Colonic mucosa (tissue), 2 donors: Measurements from ENCODE around the gene CATSPER2. TPM values are rescaled to one million over a fixed set of nuclear protein-coding genes. Genes with fewer than 3 reads are reported as not detected.

Experiments
- total RNA-seq, 2 donors: library from RNA; stranded (reverse); fragmentation: NEBNext Ultra II Directional in 1 of 2; extraction: Animal tissue kit (Norgen Biotek cat#: 25700) in 1 of 2; gene quantifications; one replicate each; pipeline ENCODE4 v1.2.1, GENCODE V29; 2021
- donor health status: DM: no; HTN: no; CAD: no.
- donor health status: DM: no; HTN: no; CAD: no.

The CATSPER2 gene
- total RNA-seq, 2 donors from 2014 or later = 3.6 to 9.2 TPM

Other genes starting within 250 kb of the CATSPER2 start
- 10 to 100 TPM; 27.7 to 31.4 TPM for gene TP53BP1, start 155.7 kb downstream of the CATSPER2 start, total RNA-seq
- gene MAP1A, start 131.2 kb downstream of the CATSPER2 start, total RNA-seq = 1 to 10 TPM; 1.9 to 5.6 TPM
- gene PPIP5K1, start 58.6 kb downstream of the CATSPER2 start, total RNA-seq = 100 to 1,000 TPM in 1 of 2 donors, 10 to 100 TPM in 1; 62.5 to 116 TPM
- 100 to 1,000 TPM; 216 to 227 TPM for gene CKMT1B, start 54.8 kb downstream of the CATSPER2 start, total RNA-seq
- gene STRC, start 30.0 kb downstream of the CATSPER2 start, total RNA-seq = 1 to 10 TPM in 1 of 2 donors, under 1 TPM in 1; 0.74 to 1.1 TPM
- gene CKMT1A, start 45.0 kb upstream of the CATSPER2 start, total RNA-seq = 100 to 1,000 TPM; 184 to 204 TPM
- gene PDIA3, start 97.6 kb upstream of the CATSPER2 start, total RNA-seq = 100 to 1,000 TPM; 554 to 846 TPM
- gene ELL3, start 128.1 kb upstream of the CATSPER2 start, total RNA-seq = 10 to 100 TPM; 23.3 to 34.9 TPM
- 1,000 to 10,000 TPM; 1,223 to 1,445 TPM for gene SERF2, start 143.5 kb upstream of the CATSPER2 start, total RNA-seq
- gene SERINC4, start 151.4 kb upstream of the CATSPER2 start, total RNA-seq = under 1 TPM; 0.21 to 0.44 TPM
- gene HYPK, start 151.8 kb upstream of the CATSPER2 start, total RNA-seq = 10 to 100 TPM in 1 of 2 donors, 1 to 10 TPM in 1; 5.0 to 25.7 TPM
- 10 to 100 TPM; 20.7 to 27.8 TPM for gene MFAP1, start 175.8 kb upstream of the CATSPER2 start, total RNA-seq
- gene WDR76, start 178.2 kb upstream of the CATSPER2 start, total RNA-seq = 10 to 100 TPM in 1 of 2 donors, 1 to 10 TPM in 1; 6.8 to 20.7 TPM